KOPT-K1 (cell line): ENCODE measurements around the gene WBP1.

ENCODE experiments used
- H3K27ac ChIP-seq: fragments of 200-600 bp; sonication (generic); 2 replicates; pipeline ENCODE4 v1.5.1; 2016; ENCODE audit warnings: antibody characterized with exemption, mild to moderate bottlenecking, low read depth, low read length; ENCODE audit not compliant: poor library complexity, severe bottlenecking
- H3K36me3 ChIP-seq: fragments of 200-600 bp; sonication (generic); 2 replicates; pipeline ENCODE4 v1.5.1; 2017; ENCODE audit warnings: antibody characterized with exemption, mild to moderate bottlenecking, low read length, moderate library complexity; ENCODE audit not compliant: insufficient read depth
- H3K9me3 ChIP-seq: fragments of 200-600 bp; sonication (generic); 2 replicates; pipeline ENCODE4 v1.5.1; 2017; ENCODE audit warnings: antibody characterized with exemption, low read length, mild to moderate bottlenecking; ENCODE audit not compliant: insufficient read depth, poor library complexity, severe bottlenecking

Gene WBP1

DNA sequence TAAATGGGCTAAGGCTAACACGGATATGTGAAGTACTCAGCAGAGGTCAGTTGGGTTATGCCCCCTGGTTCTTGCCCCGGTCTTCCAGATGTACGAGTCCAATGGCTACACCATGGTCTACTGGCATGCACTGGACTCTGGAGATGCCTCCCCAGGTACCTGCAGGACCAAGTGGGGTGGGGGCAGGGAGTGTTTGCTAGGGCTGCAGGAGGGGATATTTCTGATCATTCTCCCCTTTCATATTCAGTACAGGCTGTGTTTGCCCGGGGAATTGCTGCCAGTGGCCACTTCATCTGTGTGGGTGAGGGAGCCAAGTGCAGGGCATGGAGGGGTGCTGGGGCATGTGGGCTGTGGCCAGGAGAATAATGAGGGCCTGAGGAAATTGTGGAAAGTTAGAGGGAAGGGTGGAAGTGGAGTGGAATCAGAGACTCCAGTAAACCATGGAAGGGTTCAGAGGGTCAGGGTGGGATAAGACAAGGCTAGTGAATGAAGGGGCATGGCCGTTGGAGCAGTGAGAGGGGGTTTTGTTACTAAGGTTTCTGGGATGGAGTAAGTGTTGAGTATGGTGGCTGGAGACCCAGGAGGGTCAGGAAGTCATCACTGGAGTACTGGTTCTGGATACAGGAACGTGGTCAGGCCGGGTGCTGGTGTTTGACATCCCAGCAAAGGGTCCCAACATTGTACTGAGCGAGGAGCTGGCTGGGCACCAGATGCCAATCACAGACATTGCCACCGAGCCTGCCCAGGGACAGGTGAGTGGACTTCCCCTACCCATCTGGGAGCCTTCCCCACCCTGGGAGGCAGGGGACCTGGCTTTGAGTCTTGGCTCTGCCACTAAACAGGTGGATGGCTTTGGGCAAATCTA, 34.8 kb upstream of the WBP1 start:
- H3K27ac ChIP-seq: no peak overlapping the region

DNA sequence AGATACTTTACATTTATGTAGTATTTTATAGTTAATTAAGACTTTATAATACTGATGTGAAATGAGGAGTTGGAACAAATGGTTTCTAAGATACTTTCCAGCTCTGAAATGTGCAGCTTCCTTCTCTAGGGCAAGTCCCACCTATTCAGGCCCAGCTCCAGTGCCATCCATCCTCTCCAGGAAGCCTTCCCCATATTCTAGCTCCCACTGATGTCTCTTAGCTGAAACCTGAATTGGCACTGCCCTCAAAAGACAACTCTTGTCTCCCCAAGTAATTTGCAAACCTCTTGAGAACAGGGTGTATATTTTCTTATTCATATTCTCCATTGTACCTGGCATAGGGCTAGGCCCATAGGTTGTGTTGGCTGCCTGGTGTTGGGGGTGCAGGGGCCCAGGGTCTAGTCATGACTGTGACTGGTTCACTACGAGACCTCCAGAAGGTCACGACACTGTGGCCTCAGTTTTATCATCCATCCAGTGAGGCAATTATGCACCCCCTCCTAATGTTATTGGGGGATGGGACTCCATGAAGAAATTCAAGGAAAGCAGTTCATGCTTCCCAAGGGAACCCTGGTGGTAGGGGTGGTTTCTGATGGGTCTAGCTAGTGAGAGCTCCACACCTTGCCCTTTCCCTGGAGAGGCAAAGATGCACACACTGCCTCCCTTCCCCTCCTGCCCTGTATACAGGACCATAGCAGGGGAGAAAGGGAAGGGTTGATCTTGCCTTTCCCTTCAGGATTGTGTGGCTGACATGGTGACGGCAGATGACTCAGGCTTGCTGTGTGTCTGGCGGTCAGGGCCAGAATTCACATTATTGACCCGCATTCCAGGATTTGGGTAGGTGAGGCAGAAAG, 33.9 kb upstream of the WBP1 start:
- no peaks in the 10 kb centered on the region for H3K9me3 ChIP-seq

More for the DNA sequence above, 34.8 kb upstream of the WBP1 start:
- H3K36me3 ChIP-seq: peaks cover 25% of the 10 kb centered on the region
- no peaks in the 10 kb centered on the region for H3K9me3 ChIP-seq

DNA sequence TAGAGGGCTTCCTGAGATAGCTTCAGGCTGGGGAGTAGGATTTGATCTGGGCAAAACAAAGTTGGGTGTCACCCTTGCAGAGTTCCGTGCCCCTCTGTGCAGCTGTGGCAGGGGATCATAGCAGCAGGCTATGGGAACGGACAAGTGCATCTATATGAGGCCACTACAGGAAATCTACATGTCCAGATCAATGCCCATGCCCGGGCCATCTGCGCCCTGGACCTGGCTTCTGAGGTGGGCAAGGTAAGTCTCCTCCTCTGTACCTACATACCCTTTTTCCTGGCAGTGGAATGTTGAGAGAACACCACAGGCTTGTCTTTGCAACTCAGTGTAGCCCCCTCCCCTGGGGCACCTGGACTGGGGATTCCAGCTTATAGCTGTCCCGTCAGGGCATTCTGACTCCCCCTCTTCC, 33.2 kb upstream of the WBP1 start:
- Histone ChIP-seq H3K9me3 (no peaks in the 10 kb centered on the region), H3K27ac (no peak overlapping the region), H3K36me3 (peaks cover 25% of the 10 kb centered on the region)

More for the DNA sequence above, 33.9 kb upstream of the WBP1 start:
- Histone ChIP-seq H3K36me3 (peaks cover 25% of the 10 kb centered on the region), H3K27ac (no peak overlapping the region)

DNA sequence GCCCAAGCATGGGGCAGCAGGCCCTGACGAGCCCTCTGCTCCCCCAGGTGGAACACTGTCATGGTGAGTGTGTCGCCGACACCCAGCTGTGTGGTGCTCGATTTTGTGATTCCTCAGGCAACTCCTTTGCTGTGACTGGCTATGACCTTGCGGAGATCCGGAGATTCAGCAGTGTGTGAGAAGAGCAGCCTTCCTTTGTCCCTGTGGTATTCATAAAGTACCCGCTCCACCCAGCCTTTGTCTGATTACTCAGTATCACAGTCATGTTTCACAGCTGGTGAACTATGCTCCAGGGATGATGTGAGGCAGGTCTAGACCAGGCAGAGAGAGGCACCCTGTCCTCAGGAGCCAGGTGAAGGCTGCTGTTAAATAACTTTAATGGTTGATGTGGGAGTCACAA, 32.7 kb upstream of the WBP1 start:
- H3K36me3 ChIP-seq: peaks cover 25% of the 10 kb centered on the region
- no peak overlapping the region for H3K27ac ChIP-seq
- H3K9me3 ChIP-seq: no peaks in the 10 kb centered on the region

DNA sequence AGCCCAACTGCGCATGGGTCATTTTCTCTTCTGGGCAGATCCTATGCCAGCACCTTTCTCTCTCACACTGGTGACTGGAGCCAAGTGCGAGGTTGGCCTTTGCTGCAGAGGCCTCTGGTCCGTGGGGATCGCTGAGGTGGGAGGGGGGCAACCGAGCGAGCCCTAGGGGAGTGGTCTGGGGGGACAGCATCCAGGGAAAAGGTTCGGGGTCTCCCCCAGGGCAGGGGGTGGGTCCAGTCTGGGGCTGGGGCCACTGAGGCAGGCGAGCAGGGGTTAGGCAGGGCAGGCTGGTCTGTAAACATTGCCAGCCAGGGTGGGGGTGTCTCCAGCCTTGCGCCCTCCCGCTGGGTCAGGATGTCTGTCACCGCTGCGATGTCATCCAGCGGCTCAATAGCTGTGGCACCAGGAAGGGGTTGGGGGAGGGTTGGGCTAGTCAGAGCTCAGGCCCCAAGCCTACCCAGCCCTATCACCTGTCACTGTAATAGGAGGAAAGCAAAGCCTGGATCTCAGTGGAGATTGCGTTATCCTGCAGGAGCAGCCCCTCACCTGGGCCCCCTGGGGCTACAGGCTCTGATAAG, 32.0 kb upstream of the WBP1 start:
- no peak overlapping the region for H3K27ac ChIP-seq
- peaks cover 25% of the 10 kb centered on the region for H3K36me3 ChIP-seq
- no peaks in the 10 kb centered on the region for H3K9me3 ChIP-seq

DNA sequence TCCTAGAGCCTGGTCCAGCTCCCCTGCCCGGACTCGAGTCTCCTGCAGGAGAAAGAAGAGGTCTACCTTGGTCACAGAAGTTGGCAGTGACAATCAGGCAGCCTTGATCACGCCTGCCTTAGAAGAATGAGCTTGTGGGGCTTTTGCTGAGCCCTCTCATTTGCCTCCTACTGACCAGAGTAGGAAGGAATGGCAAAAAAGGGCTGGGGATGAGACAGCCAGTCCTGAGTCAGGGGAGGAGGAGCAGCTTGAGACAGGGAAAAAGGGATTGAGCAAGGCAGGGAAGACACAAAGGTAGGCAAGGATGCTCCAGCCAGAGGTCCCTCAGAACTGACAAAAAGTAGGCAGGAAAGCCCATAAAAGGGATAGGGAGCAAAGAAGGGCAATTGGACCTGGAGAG, 30.7 kb upstream of the WBP1 start:
- H3K36me3 ChIP-seq: peaks cover 25% of the 10 kb centered on the region
- no peaks in the 10 kb centered on the region for H3K9me3 ChIP-seq
- no peak overlapping the region for H3K27ac ChIP-seq

DNA sequence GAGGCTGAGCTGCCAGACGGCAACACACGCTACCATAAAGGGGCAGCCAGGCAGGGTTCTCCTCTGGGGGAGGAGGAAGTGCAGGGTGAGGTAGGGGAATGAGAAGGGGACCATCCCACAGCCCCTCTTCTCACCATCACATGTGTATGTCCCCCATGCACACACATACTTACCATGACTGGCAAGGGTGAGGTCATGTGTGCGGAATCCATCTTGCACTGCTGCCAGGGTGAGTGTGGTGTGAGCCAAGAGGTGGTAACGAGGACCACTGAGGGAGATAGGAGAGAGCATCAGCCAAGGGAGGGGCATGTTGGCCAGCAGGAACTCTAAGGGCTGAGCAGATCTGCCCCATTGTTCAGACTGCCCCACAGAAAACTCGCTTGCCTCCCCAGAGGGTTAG, 29.6 kb upstream of the WBP1 start:
- no peak overlapping the region for H3K27ac ChIP-seq
- H3K9me3 ChIP-seq: no peaks in the 10 kb centered on the region
- H3K36me3 ChIP-seq: peaks cover 25% of the 10 kb centered on the region

DNA sequence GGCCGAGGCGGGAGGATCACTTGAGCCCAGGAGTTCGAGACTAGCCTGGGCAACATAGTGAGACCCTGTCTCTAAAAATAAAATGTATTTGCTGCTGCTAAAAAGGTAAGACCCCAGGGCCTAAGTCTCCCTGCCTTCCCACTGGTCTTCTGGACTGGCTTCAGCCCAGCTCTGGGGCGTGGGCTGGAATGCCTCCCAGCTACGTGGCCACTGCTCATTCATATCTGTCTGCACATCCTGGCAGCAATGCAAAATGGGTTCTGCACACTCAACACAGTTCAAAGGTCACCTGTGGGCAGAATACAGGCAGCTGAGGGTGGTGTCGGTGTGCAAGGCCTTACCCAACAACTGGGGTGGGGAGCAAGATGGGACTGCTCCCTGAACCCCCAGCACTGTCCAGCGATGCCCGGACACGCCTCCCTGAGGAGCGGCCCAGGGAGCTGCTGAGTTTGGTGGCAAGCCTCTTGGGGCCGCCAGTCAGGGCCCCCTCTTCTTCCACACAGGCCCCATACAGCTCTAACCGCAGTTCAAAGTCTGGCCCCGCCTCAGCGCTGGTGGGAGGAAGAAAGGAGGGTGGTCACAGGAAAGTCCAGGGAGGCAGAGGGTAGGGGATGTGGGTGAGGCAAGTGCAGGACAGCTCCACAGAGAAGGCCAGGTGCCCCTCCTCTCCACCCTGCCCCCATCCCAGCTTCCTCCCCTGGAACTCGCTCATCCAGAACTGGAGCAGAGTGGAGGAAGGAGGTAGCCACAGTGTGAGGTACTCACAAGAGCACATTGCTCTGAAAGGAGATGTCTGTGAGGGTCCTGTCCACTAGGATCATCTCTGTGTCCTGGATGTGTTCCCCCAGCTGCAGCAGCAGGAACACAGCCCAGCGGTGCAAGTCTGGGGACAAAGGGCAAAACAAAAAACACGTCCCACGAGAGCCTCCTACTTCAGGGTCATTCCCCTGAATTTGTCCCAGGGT, 28.5 kb upstream of the WBP1 start:
- no peak overlapping the region for H3K27ac ChIP-seq
- no peaks in the 10 kb centered on the region for H3K9me3 ChIP-seq
- peaks cover 18% of the 10 kb centered on the region for H3K36me3 ChIP-seq

DNA sequence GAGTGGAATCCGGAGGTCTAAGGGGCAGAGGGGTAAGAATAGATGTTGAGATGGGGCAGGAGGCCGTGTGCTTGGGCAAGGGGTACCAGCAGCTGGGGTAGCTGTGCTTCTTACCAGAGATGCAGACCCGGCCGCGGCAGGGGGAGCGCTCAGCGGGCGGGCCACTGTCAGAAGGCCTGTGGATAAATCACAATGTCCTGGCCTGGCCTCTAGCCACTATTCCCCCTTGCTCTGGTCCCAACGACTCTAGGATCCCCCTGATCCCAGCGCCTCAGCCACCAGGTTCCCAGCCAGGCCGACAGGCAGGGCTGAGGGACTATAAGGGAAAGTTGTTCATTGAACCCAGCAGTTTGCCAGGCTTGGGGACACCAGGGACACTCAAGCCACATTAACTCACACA, 27.7 kb upstream of the WBP1 start:
- Histone ChIP-seq H3K9me3 (no peaks in the 10 kb centered on the region), H3K27ac (no peak overlapping the region), H3K36me3 (peaks cover 11% of the 10 kb centered on the region; the same call in 1 of the 2 replicates)

DNA sequence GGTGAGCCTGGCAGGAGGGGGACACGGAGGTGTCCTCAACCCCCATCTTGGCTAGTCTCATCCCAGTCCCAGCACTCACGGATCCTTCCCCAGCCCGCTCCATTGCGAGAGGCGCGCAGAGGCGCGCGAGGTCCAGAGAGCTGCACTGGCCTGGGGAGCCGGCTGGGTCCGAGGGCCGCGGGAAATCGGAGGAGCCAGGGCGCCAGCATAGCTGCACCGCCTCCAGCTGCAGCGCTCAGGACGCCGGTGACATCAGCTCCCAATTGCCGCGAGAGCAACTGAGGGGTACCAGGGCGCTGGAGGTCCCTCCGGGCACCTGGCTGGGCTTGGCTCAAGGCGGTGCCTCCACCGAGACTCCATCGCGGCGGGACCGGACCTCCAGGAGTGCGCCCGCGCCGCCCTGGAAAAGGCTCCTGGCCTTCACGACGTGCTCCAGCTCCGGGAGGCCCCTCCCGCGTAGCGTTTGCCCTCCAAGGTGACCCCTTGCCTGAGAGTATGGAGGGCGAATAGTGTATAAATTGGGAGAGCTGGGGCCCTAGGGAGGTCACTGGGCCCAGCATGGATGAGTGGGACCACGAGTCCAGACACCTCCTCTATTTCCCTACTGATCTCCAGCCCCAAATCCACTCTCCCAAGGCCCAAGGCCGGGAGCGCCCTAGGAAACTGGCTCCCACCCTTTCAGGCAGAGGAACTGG, 22.0 kb upstream of the WBP1 start:
- Histone ChIP-seq H3K27ac (no peak overlapping the region), H3K36me3 (no peaks in the 10 kb centered on the region), H3K9me3 (no peaks in the 10 kb centered on the region)

DNA sequence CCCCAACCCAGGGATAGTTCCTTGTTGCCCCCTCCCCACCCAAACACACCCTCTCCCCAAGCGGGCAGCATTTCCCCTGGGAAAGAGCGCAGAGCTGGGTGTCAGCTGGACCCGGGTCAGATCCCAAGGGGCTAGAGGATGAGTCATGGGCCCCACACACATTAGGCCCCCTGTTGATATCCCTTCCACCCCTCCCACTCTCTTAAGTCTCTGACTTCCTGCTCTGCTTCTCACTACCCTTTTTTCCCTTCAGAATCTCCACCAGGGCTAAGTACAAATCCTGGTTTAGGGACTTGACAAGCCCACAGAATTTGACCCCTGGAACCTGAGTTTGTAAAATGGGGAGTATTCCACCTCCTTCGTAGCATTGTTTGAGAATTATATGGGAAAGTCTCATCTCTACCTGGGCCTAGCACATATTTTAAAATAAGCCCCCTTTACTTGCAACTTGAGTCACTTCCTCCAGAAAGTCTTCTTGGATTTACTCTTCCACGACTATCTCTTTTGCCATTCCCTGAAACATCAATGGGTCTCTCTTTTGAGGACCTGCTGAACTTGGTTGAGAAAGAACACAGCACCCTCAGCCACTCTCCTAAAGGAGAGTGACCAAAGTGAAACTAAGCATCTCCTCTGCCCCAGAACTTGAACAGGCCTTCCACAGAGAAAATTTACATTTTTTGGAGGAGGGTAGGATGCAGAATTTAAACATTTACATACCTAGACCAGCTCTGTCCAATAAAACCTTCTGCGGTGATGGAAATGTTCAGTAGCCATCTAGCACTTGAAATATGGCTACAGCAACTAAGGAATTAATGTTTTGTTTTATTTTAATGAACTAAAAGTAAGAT, 21.2 kb upstream of the WBP1 start:
- no peak overlapping the region for H3K27ac ChIP-seq
- H3K9me3 ChIP-seq: no peaks in the 10 kb centered on the region
- no peaks in the 10 kb centered on the region for H3K36me3 ChIP-seq

DNA sequence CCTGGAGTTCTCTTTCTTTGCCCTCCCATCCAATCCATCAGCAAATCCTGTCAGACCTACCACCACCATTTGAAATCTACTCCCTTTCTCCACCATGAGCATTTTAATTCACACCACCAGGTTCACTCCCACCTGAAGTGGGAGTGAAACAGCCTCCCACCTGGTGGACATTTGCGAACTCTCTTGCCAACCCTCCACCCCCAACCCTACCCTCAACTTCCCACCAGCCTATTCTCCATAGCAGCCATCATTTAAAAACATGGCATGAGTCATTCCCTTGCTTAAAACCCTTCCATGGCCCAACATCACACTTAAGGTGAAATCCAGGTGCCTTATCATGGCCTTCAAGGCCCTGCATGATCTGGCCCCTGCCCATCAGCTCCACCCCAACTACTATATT, 20.0 kb upstream of the WBP1 start:
- Histone ChIP-seq H3K27ac (no peak overlapping the region), H3K36me3 (no peaks in the 10 kb centered on the region), H3K9me3 (no peaks in the 10 kb centered on the region)

DNA sequence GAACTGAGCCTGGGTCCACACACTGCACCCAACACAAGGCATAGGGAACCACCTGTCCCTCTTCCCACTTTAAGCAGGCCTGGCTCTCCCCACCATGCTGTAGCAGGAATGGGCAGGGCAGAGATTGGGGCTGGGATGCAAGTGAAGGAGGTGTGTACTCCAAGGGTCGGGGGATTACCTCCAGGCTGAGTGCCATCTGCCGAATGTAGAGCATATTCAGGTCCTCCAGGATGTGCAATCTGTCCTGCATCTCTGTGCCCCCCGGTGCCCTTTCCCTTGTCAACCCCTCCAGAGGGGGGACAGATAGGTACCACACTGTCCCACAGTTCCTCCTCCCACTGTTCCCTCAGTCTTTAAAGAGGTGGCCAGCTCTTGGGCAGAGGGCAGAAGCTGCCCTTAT, 18.9 kb upstream of the WBP1 start:
- H3K27ac ChIP-seq: no peak overlapping the region
- H3K36me3 ChIP-seq: no peaks in the 10 kb centered on the region
- H3K9me3 ChIP-seq: no peaks in the 10 kb centered on the region
